ENCODE data around the gene MOB2. TPM values are rescaled to one million over a fixed set of nuclear protein-coding genes. Genes with fewer than 3 reads are reported as not detected.

The MOB2 gene
- total RNA-seq, 5 donors from 2014 or later (not counting 1 experiment from before 2014, with no cell fraction given): 49.6 to 79.2 (median 72.6) TPM

DNA sequence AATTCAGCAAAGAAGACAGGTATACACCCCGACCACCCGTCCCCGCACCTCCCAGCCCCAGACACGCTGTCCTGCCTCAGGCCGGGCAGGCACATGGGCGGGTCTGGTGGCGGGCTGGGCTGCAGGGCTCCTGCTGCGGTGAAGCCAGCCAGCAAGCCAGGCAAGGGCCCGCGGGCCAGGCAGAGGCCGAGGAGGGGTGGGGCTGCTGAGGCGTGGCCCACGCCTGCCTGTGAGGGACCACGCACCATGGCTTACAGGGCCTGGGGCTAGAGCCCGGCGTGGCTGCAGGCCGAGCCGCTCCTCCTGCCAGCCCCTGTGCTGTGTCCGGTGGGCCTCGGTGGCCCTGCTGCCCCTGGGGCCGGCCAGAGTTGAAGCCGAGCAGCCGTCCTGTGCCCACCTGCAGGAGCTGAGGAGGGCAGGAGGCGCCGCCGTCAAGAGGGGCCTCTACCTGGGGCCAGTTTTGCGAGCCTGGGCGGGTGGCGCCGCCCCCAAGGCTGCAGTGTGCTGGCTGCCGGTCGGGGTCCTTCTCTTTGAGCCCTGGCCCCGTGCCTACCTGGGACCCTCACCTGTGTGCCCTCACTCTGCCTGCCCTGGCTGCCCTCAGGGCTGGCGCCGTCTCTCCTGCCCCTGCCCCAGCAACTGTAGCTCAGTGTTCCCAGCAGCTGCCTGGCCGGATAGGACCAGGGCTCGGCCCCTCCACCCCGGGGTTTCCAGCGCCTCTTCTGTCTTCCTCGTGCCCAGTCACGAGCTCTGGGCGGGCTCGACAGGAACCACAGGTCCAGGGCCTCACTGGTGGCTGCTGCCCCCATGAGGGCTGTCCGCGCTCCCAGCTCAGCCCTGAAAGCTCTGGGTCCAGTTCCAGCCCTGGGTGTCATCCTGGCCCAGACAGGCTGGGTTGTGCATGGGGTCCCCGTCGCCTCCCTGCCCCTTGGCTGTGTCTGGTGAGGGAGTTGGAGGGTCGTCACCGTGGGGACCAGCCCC lies 38.4 kb downstream of the MOB2 start:
- Mint-ChIP-seq H3K9me3 (no peaks in the 10 kb centered on the region), H3K4me1 (no peaks in the 10 kb centered on the region), H3K27me3 (no peaks in the 10 kb centered on the region), H3K4me3 (no peak overlapping the region), H3K27ac (no peak overlapping the region), H3K36me3 (no peaks in the 10 kb centered on the region)
- Histone ChIP-seq H3K4me1 (ENCODE audit: control insufficient read depth in 1 of 2, extremely low read depth in 1 of 2, insufficient read depth in 2 of 2, low read length in 2 of 2) (peaks cover 0 to 2% of the 10 kb centered on the region in 2 experiments), H3K27me3 (replicated peaks in 1 of 2; ENCODE audit: control insufficient read depth in 2 of 2, extremely low read depth in 1 of 2, insufficient read depth in 2 of 2, low read length in 1 of 2) (peaks cover 0 to 15% of the 10 kb centered on the region in 2 experiments), H3K36me3 (ENCODE audit: control insufficient read depth in 2 of 2, extremely low read depth in 1 of 2, insufficient read depth in 1 of 2, low read length in 1 of 2) (no peaks in the 10 kb centered on the region), H3K4me3 (ENCODE audit: control insufficient read depth in 1 of 2, extremely low read depth in 1 of 2, low read length in 1 of 2) (no peak overlapping the region), H3K27ac (ENCODE audit: low read length) (no peak overlapping the region), H3K9me3 (no peaks in the 10 kb centered on the region)
- CTCF ChIA-PET: no interaction called here
- ATAC-seq (replicated peaks in 1 of 4) (no peak), DNase-seq (no peak)
- POLR2A ChIA-PET: no interaction called here
- WGBS (ENCODE audit: insufficient coverage): 84% methylated on average over 49 of the region's 49 CpGs

- 78% methylated on average over 7 of the region's 9 CpGs for WGBS (ENCODE audit: insufficient coverage)
- H3K27ac ChIP-seq (ENCODE audit: low read length): no peak overlapping the region
- no peaks in the 10 kb centered on the region for H3K9me3 Mint-ChIP-seq
- H3K27me3 Mint-ChIP-seq: no peaks in the 10 kb centered on the region
- no peak overlapping the region for H3K4me3 ChIP-seq (ENCODE audit: control insufficient read depth in 1 of 2, extremely low read depth in 1 of 2, low read length in 1 of 2)
- ChIA-PET CTCF (no interaction called here), POLR2A (no interaction called here)
- H3K36me3 Mint-ChIP-seq: no peaks in the 10 kb centered on the region
- no peak overlapping the region for H3K4me3 Mint-ChIP-seq
- H3K4me1 Mint-ChIP-seq: no peaks in the 10 kb centered on the region
- no peaks in the 10 kb centered on the region for H3K36me3 ChIP-seq (ENCODE audit: control insufficient read depth in 2 of 2, extremely low read depth in 1 of 2, insufficient read depth in 1 of 2, low read length in 1 of 2)
- H3K9me3 ChIP-seq: no peaks in the 10 kb centered on the region
- H3K27me3 ChIP-seq (replicated peaks in 1 of 2; ENCODE audit: control insufficient read depth in 2 of 2, extremely low read depth in 1 of 2, insufficient read depth in 2 of 2, low read length in 1 of 2): peaks cover 0 to 10% of the 10 kb centered on the region in 2 experiments
- DNase-seq: no peak
- peaks cover 0 to 2% of the 10 kb centered on the region in 2 experiments for H3K4me1 ChIP-seq (ENCODE audit: control insufficient read depth in 1 of 2, extremely low read depth in 1 of 2, insufficient read depth in 2 of 2, low read length in 2 of 2)
- no peak overlapping the region for H3K27ac Mint-ChIP-seq
- no peak for ATAC-seq (replicated peaks in 1 of 4)
These were observed 40.0 kb downstream of the MOB2 start for GRCh38 chr11:1446623-1447022.

- H3K9me3 Mint-ChIP-seq: no peaks in the 10 kb centered on the region
- H3K27ac Mint-ChIP-seq: no peak overlapping the region
- WGBS (ENCODE audit: insufficient coverage): 89% methylated on average over 29 of the region's 30 CpGs
- ATAC-seq (replicated peaks in 1 of 4) (no peak), DNase-seq (no peak)
- H3K4me1 Mint-ChIP-seq: no peaks in the 10 kb centered on the region
- Histone ChIP-seq H3K9me3 (no peaks in the 10 kb centered on the region), H3K27ac (ENCODE audit: low read length) (no peak overlapping the region), H3K4me3 (ENCODE audit: control insufficient read depth in 1 of 2, extremely low read depth in 1 of 2, low read length in 1 of 2) (no peak overlapping the region), H3K27me3 (replicated peaks in 1 of 2; ENCODE audit: control insufficient read depth in 2 of 2, extremely low read depth in 1 of 2, insufficient read depth in 2 of 2, low read length in 1 of 2) (peaks cover 0 to 10% of the 10 kb centered on the region in 2 experiments), H3K36me3 (ENCODE audit: control insufficient read depth in 2 of 2, extremely low read depth in 1 of 2, insufficient read depth in 1 of 2, low read length in 1 of 2) (no peaks in the 10 kb centered on the region), H3K4me1 (ENCODE audit: control insufficient read depth in 1 of 2, extremely low read depth in 1 of 2, insufficient read depth in 2 of 2, low read length in 2 of 2) (peaks cover 0 to 2% of the 10 kb centered on the region in 2 experiments)
- ChIA-PET POLR2A (no interaction called here), CTCF (no interaction called here)
- H3K27me3 Mint-ChIP-seq: no peaks in the 10 kb centered on the region
- H3K36me3 Mint-ChIP-seq: no peaks in the 10 kb centered on the region
- H3K4me3 Mint-ChIP-seq: no peak overlapping the region
These were observed 40.7 kb downstream of the MOB2 start for GRCh38 chr11:1445741-1446445.

- CTCF ChIA-PET: no interaction called here
These were observed 41.7 kb downstream of the MOB2 start for GRCh38 chr11:1444823-1445422.

GRCh38 chr11:1444321-1444720 lies 42.3 kb downstream of the MOB2 start:
- Mint-ChIP-seq H3K9me3 (no peaks in the 10 kb centered on the region), H3K36me3 (no peaks in the 10 kb centered on the region), H3K27ac (no peak overlapping the region), H3K4me3 (no peak overlapping the region), H3K4me1 (no peaks in the 10 kb centered on the region), H3K27me3 (no peaks in the 10 kb centered on the region)
- ATAC-seq (replicated peaks in 1 of 4) (no peak), DNase-seq (no peak)
- H3K4me1 ChIP-seq (ENCODE audit: control insufficient read depth in 1 of 2, extremely low read depth in 1 of 2, insufficient read depth in 2 of 2, low read length in 2 of 2): peaks cover 0 to 2% of the 10 kb centered on the region in 2 experiments
- ChIA-PET CTCF (no interaction called here), POLR2A (no interaction called here)
- no peaks in the 10 kb centered on the region for H3K9me3 ChIP-seq
- H3K36me3 ChIP-seq (ENCODE audit: control insufficient read depth in 2 of 2, extremely low read depth in 1 of 2, insufficient read depth in 1 of 2, low read length in 1 of 2): no peaks in the 10 kb centered on the region
- no peak overlapping the region for H3K4me3 ChIP-seq (ENCODE audit: control insufficient read depth in 1 of 2, extremely low read depth in 1 of 2, low read length in 1 of 2)
- peaks cover 0 to 10% of the 10 kb centered on the region in 2 experiments for H3K27me3 ChIP-seq (replicated peaks in 1 of 2; ENCODE audit: control insufficient read depth in 2 of 2, extremely low read depth in 1 of 2, insufficient read depth in 2 of 2, low read length in 1 of 2)
- 85% methylated on average over 4 of the region's 11 CpGs for WGBS (ENCODE audit: insufficient coverage)
- no peak overlapping the region for H3K27ac ChIP-seq (ENCODE audit: low read length)

More at GRCh38 chr11:1444823-1445422, 41.7 kb downstream of the MOB2 start:
- Histone ChIP-seq H3K27me3 (replicated peaks in 1 of 2; ENCODE audit: control insufficient read depth in 2 of 2, extremely low read depth in 1 of 2, insufficient read depth in 2 of 2, low read length in 1 of 2) (peaks cover 0 to 10% of the 10 kb centered on the region in 2 experiments), H3K4me3 (ENCODE audit: control insufficient read depth in 1 of 2, extremely low read depth in 1 of 2, low read length in 1 of 2) (no peak overlapping the region), H3K27ac (ENCODE audit: low read length) (no peak overlapping the region), H3K4me1 (ENCODE audit: control insufficient read depth in 1 of 2, extremely low read depth in 1 of 2, insufficient read depth in 2 of 2, low read length in 2 of 2) (peaks cover 0 to 2% of the 10 kb centered on the region in 2 experiments), H3K36me3 (ENCODE audit: control insufficient read depth in 2 of 2, extremely low read depth in 1 of 2, insufficient read depth in 1 of 2, low read length in 1 of 2) (no peaks in the 10 kb centered on the region), H3K9me3 (no peaks in the 10 kb centered on the region)
- Mint-ChIP-seq H3K27me3 (no peaks in the 10 kb centered on the region), H3K4me3 (no peak overlapping the region), H3K36me3 (no peaks in the 10 kb centered on the region), H3K9me3 (no peaks in the 10 kb centered on the region), H3K27ac (no peak overlapping the region), H3K4me1 (no peaks in the 10 kb centered on the region)
- POLR2A ChIA-PET: no interaction called here
- DNase-seq (no peak), ATAC-seq (replicated peaks in 1 of 4) (no peak)
- WGBS (ENCODE audit: insufficient coverage): 85% methylated on average over 13 of the region's 32 CpGs

DNA sequence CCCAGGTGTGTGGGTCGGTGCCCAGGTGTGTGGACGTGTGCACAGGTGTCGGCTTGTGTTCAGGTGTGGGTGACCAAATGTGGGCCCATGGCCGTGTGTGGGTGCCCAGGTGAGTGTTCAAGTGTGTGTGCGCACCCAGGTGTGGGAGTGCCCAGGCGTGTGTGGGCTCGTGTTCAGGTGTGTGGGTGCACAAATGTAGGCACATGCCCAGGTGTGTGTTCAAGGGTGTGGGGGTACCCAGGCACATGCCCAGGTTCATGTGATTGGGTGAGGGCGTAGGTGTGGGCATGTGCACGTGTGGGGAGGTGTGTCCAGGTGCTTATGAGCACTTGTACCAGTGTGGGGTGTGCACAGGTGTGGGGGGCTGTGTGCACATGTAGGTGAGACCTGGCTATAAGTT lies 42.8 kb downstream of the MOB2 start:
- no peak overlapping the region for H3K27ac ChIP-seq (ENCODE audit: low read length)
- Mint-ChIP-seq H3K27me3 (no peaks in the 10 kb centered on the region), H3K4me3 (no peak overlapping the region), H3K4me1 (no peaks in the 10 kb centered on the region), H3K9me3 (no peaks in the 10 kb centered on the region), H3K27ac (no peak overlapping the region), H3K36me3 (no peaks in the 10 kb centered on the region)
- ATAC-seq (replicated peaks in 1 of 4) (no peak), DNase-seq (no peak)
- H3K9me3 ChIP-seq: no peaks in the 10 kb centered on the region
- POLR2A ChIA-PET: no interaction called here
- peaks cover 0 to 1% of the 10 kb centered on the region in 2 experiments for H3K4me1 ChIP-seq (ENCODE audit: control insufficient read depth in 1 of 2, extremely low read depth in 1 of 2, insufficient read depth in 2 of 2, low read length in 2 of 2)
- H3K36me3 ChIP-seq (ENCODE audit: control insufficient read depth in 2 of 2, extremely low read depth in 1 of 2, insufficient read depth in 1 of 2, low read length in 1 of 2): no peaks in the 10 kb centered on the region
- no peak overlapping the region for H3K4me3 ChIP-seq (ENCODE audit: control insufficient read depth in 1 of 2, extremely low read depth in 1 of 2, low read length in 1 of 2)
- peaks cover 0 to 13% of the 10 kb centered on the region in 2 experiments for H3K27me3 ChIP-seq (replicated peaks in 1 of 2; ENCODE audit: control insufficient read depth in 2 of 2, extremely low read depth in 1 of 2, insufficient read depth in 2 of 2, low read length in 1 of 2)
- CTCF ChIA-PET: no interaction called here
- 78% methylated on average over 9 of the region's 9 CpGs for WGBS (ENCODE audit: insufficient coverage)

Measured in T-cell (primary cell).